Measurements from ENCODE around the gene CALN1.
"Not testable (repeated sequence)": the region's sequence is repeated elsewhere in the genome, so short reads cannot be mapped to it uniquely, and the experiment has no call there.

Gene CALN1

DNA sequence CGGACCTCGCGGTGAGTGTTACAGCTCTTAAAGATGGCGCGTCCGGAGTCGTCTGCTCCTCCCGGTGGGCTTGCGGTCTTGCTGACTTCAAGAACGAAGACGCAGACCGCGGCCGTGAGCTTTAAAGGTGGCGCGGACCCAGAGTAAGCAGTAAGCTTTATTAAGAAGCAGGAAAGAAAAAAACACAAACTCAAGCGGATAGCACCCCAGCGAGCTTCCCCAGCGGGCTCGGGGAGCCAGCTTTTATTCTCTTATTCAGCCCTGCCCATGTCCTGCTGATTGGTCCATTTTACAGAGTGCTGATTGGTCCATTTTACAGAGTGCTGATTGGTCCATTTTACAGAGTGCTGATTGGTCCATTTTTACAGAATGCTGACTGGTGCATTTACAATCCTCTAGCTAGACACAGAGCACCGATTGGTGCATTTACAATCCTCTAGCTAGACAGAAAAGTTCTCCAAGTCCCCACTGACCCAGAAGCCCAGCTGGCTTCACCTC lies at the start of gene CALN1:
TSS of gene CALN1 (minus strand) at position 218 of the 498 bp plus-strand sequence.
- DNase-seq (ENCODE audit: low read depth) = not testable (repeated sequence)

DNA sequence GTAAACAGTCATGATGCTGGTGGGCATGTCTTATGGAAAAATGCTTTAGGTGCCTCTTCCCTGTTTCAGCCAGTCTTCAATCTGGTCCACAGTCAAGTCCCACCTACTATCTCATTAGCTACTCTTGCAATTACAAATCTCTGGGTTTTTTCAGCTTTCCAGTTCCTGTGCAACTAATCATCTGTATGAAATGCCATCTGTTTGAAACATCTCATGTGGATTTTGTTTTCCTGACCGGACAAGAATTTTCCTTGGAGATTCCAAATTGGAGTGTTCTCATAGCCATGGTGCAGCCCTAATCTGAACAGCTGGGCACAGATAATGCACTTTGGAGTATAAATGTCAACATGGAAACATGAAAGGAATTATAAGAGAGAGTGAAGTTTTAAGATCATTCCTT lies 41.3 kb upstream of the CALN1 start:
- DNase-seq (ENCODE audit: low read depth) = no peak

DNA sequence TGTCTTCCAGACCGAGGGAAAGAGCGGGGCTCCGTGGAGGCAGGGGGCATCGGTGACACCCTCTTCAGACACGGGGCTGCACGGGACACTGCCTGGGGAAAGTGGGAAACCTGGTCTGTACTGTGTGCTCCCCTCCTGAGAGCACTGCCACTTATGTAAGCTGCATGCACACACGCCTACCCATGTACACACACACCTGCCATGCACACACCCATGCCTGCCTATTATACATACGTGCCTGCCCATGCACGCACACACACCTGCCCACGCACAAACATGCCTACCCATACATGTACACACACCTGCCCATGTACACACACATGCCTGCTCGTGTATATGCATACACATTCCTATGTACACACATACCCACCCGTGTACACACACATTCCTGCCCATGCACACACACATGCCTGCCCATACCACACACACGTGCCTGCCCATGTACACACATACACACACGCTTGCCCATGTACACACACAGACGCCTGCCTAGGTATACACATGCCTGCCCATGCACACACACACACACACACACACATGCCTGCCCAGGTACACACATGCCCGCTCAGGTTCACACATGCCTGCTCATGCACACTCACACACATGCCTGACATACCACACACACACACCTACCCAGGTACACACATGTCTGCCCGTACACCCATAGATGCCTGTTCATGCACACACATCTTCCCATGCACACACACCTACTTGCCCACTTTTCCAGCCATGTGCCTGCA lies 35.5 kb upstream of the CALN1 start:
- DNase-seq (ENCODE audit: low read depth) = no peak

DNA sequence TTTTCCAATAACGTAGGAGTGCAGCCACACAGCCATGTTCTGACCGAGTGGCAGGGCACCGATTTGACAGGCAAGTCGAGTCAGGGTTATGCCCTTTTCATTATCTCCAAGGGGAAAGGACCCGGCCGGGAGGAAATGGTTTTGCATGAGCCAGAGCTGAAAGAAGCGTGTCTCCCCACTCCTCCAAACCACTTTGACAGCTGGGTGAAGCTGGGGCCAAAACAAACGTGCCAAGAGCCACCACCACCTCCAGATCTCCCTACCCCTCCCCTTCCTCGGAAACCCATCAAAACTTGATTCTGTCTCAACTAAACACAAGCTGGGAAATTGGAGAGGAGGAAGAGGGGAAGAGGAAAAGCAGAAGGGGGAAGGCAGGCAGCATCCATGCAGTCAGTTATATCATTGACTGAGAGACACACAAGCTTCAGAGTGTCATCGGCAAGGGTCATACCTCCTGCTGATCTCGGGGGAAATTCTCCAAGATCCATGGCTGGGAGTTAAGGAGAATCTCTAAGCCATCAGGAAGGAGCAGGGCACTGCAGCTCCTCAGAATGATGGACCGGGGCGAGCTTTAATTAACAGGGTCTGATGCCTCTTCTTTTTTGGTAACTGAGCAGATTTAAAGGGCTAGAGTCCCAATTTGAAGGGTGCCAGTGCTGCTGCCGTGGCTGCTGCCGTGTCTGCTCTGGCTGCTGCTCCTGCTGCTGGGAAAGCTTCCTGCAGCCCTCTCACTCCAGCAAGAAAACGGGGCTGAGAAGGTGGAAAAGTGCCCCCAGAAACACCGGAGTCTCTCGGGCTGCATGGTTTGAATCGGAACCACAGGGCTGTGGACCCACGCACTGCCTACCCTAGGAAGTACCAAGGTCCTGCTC lies 34.7 kb upstream of the CALN1 start:
- DNase-seq (ENCODE audit: low read depth) = no peak

DNA sequence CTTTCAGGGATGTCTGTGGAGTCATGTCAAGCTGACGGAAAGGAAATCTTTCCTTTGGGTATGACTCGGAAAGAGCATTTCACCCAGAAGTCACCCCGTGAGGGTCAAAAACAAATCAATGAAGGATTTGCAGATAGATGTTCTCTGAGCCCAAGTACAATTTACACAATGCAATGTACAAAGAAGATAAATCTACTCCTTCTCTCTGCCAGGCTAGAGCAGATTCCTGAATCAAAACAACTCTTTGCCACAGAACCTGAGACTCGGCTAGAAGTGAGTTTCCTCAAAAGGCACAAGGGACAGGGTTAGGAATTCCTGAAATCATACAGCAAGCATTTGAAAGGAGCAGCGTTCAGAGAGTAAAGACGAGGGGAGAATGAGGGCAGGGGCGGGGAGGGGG lies 34.0 kb upstream of the CALN1 start:
- no peak for DNase-seq (ENCODE audit: low read depth)

DNA sequence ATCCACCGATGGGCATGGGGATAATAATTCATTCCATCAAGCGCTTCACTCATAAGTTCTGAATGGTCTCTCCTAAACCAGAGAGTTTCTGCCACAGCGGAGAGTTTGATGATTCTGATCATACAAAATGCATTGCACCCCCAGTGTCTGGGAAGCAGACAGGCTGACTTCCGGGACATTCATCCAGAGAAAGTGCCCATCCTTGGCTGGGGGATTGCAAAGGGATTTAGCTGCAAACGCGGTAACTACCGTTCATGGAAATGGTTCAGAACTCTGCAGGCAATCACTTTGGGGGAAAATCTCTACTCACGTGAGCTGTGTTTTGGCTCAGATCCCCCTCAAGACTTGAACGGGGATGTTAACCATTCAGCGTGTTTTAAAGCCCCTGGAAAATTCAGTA lies 33.4 kb upstream of the CALN1 start:
- DNase-seq (ENCODE audit: low read depth) = no peak

DNA sequence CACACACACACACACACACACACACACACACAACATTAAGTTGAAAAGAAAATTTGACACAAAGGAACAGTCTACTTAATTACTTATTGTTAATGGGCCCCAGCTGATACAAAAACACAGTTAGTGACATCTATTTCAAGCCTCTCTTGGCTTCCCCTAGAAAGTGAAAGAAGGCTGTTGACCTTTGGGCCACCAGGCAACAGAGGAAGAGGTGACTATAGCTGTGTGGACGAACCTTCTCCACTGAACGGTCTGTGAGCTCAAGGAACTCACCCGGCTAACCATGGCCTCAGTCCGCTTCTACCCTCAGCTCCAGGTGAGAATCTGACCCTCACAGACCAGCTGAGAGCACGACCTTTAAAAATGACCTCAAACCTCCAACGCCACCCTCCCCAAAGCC lies 32.9 kb upstream of the CALN1 start:
- DNase-seq (ENCODE audit: low read depth) = no peak

DNA sequence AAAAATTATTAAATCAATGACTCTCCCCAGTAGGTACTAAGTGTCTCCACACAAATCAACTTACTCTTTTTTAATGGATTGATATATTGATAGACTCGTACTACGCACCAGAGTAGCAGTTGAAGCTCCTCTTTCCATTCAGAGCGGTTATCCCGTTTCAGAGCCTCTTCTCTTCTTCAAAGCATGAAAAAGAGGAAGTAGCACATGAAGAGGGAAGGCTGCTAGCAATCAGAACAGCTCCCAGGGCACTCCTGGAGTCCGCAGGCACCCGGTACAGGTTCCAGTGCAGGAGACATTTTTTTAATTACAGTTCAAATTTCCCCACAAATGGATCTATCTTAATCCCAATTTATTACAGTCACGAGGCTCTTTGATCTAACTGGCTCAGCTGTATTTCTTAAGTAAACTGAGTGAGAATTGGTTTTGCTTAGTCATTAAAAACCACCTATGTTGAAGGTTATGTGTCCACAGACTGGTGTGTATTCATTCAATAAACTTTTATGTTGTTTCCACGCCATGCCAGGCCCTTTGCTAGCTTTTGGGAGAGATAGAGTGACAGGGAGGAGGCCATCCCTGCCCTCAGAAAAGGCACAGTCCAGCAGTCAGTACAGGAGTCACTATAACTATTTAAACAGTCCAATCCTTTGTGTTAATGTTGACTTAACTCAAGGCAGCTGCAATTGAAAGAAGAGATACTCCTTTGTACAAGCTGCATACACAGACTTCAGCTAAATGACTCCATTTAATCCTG lies 32.1 kb upstream of the CALN1 start:
- DNase-seq (ENCODE audit: low read depth) = no peak

DNA sequence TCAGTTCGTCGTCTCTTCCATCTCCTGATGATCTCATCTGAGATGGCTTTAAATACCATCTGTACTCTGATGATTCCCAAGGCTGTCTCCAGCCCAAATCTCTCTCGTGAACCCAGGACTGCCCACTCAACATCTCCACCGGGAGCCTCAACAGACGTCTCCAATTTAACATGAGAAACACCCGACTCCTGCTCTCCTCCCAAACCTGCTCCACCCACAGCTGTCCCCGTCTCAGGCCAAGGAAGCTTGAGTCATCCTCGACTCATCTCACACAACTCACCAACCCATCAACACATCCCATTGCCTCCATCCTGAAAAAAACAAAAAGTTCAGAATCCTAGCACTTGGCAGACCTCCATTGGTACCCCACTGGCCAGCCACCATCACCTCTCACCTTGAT lies 29.7 kb upstream of the CALN1 start:
- no peak for DNase-seq (ENCODE audit: low read depth)

DNA sequence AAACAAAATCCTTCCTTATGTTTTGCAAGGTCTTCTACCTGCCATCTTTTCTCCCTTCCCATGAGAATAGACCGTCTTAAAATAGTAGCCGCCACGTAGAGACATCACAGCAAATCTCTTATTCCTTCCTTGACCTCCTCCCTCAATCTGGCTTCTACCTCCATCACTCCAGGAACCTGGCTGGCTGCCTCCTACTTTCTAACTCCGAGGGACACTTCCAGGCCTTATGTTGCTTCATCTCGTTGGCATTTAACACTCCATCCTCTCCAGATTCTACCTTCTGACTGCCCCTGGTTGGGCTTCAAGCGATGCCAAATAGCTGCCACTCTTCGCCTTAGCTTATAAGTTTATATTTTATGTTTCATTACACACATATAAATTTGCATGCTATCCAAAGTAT lies 26.4 kb upstream of the CALN1 start:
- DNase-seq (ENCODE audit: low read depth) = no peak

DNA sequence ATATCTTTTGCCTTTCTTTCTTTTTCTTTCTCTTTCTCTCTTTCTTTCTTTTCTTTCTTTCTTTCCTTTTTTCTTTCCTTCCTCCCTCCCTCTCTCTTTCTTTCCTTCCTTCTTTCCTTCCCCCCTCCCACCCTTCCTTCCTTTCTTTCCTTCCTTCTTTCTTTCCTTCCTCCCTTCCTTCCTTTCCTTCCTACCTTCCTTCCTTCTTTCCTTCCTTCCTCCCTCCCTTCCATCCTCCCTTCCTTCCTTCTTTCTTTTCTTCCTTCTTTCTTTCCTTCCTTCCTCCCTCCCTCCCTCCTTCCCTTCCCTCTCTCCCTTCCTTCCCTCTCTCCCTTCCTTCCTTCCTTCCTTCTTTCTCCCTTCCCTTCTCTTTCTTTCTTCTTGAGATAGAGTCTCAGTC lies 25.5 kb upstream of the CALN1 start:
- DNase-seq (ENCODE audit: low read depth) = no peak

DNA sequence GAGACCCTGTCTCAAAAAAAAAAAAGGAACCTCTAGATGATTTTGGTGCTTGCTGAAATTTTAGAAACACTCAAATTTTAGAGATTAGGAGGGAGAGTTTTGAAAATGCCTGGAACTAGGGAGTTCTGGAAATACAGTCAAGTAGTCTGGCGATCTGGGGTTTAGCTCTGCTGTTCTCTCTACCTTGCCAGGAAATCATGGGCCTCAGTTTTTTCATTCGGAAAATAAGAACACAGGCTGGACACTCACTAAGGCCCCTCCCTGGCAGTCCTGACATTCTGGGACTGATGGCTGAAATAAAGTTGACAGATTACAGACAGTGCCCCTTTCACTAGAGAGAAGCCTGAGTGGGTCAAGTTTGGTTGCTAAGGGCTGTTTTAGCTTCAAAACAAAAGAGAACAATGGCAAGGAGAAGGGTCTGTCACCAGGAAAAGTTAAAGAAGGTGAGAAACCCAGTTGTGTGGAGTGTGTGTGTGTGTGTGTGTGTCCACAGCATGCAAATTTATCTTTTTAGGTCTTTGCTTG lies 25.0 kb upstream of the CALN1 start:
- no peak for DNase-seq (ENCODE audit: low read depth)

DNA sequence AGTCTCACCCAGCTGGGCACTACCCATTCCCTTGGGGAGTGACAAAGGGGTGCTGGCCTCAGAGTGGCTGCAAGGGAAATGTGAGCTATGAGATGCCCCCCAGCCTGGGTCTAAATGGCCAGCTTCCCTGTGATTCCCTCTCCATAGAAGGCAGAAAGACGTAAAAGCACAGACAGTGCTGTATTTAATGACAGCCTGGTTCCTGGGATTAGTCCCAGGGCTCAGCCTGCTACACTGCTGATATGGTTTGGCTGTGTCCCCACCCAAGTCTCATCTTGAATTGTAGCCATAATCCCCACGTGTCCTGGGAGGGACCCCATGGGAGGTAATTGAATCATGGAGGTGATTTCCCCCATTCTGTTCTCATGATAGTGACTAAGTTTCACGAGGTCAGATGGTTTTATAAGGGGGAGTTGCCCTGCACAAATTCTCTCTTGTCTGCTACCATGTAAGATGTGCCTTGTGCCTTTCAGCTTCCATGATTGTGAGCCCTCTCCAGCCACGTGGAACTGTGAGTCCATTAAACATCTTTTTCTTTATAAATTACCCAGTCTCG lies 23.9 kb upstream of the CALN1 start:
- no peak for DNase-seq (ENCODE audit: low read depth)

DNA sequence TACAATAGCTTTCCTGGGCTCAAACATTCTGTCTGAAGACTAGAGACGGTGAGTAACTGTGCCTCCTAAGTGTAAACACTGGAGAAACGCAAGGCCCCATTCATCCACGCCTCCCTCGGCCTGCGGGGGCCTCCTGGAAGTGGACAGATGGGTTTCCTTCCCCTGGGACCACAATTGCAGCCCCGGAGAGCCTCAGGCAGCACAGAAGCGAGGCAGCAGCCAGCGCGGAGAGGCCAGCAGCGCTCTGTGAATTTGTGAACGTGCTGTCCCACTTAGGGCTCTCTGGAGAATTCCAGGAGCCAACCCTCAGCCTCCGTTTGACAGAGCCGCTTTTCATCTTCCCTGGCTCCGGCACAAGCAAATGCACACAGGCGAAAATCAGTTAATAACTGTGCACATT lies 23.2 kb upstream of the CALN1 start:
- DNase-seq (ENCODE audit: low read depth) = no peak

DNA sequence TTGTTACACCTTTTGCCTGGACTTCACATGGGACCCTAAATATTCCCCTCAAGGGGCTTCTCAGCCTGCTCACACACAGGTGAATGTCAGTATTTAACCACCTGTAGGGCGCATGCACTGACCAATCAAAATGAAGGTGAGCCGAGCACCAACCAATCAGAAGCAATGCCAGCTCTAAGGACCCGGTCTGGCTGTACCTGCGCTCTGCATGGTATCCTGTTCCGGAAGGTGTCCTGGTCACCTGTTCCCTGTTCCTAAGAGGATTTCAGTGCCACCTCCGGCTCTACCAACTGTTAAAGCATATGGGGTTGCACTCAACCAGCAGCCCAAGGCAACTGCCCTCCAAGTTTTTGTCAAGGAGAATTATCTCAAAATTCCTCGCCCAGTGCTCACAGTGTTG lies 18.4 kb upstream of the CALN1 start:
- DNase-seq (ENCODE audit: low read depth) = no peak

DNA sequence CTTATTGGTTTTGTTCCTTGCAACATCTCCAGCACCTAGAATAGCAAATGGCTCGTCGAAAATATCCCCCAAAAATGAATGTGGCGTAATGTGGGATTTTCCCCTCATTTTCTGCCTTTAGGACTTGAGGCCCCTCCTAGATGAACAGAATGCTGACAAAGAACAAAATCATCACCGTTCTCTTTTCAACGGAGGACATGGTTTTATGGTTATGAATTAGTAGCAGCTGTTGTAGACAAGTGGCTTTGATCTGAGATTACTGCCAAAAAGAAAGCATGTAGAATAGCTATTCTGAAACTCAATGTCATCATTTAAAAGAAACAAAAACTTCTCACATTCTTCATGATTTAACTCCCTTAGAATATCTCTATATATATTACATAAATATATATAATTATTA lies 17.2 kb upstream of the CALN1 start:
- no peak for DNase-seq (ENCODE audit: low read depth)

DNA sequence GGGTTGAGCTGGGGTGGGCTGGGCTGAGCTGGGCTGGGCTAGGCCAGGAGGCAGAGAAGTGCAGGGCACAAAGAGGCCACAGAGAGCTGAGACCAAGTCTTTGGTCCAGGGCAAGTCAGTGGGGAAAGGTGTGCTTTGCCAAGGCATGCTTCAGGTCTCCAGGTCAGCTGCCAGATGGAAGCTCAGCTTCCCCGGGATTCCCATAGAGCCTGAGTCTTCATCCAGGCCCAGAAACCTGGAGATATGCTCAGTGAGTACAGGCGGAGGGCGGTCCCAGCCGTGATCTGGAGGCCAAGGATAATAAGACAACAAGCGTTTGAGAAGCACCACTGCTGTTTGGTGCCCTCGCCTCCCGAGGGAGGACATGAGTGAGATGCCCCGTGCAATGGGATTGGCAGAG lies 4.7 kb upstream of the CALN1 start:
- no peak for DNase-seq (ENCODE audit: low read depth)

DNA sequence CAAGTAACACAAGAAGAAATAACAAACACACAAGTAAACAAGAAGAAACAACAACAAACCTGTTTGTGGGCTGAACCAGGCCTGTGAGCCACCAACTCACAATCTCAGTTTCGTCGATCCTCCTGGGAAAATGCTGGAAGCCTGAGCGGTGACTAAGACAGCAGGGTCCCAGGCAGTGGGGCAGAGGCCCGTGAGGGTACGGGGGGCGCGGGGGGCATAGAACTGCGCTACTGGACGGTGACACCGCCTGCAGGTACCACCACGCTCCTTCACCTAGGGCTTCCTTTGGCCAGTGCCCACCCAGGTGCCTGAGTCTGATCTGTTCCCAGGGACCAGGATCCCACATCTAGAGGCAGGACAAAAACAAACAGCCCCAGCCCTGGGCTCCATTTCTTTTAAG lies 3.4 kb upstream of the CALN1 start:
- DNase-seq (ENCODE audit: low read depth) = no peak

DNA sequence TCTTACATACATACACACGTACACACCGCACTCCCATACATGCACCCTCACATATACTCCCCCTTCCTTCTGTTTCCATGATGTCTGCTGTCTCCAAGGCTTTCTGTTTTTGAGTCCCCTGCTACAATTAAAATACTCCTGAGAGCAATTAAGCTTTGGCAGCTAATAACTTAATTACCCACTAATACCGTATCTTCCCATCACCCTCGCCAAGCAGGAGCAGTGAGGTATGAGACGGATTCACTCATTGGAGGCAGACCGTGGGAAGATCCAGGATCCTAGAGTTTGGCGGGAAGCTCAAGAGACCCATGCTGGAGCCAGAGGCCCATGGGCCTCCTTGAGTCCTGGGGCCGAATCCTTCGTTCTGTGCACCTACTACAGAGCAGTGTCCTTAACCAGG lies 1.7 kb upstream of the CALN1 start:
- no peak for DNase-seq (ENCODE audit: low read depth)

DNA sequence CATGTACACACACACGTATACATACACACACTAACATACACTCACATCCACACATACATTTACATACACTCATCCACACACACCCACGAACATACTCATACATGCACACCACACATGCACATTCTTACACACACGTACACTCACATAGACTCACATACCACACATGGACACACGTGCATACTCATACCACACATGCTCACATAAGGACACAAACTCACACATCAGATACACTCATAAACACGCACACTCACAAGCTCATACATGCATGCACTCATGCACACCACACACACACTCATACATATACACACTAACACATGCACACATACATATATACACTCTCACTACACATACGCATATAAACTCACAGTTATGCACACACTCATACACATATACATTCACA lies 1.2 kb upstream of the CALN1 start:
- no peak for DNase-seq (ENCODE audit: low read depth)

DNA sequence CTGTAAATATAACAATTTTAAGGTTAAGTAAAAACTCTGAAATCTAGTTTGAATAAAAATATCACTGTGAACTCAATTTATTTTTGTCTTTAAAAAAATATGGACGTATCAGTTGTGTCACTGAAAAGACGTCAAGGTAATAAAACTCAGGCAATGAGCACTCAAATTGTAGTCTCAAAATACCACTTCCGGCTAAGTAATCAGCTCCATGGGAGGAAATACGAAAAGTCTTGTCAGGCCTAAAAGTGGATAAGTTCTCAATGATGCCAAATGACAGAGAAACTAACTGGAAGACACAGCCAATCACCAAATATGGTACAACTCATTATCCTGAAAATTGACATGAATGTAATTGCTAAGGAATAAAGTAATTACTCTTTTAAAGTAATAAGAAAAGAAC lies 719 bp downstream of the CALN1 start:
- DNase-seq (ENCODE audit: low read depth) = no peak

DNA sequence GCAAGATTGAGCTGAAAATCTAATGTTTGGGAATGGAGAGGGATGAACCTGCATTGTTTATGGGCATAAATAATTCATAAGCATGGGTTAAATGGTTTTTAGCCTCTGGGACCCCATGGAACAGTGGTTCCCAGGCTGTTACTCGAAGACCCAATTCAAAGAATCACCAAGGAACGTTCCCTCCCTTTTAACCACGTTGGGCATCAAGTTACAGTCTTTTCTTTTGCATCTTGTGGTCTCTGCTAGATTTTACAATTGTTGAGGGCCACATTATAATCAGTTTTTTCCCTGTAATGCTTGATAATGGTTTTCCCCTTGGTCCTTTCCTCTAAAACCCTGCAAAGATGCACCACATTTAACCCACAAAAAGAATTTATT lies 2.5 kb downstream of the CALN1 start:
- no peak for DNase-seq (ENCODE audit: low read depth)
